ENCODE data around the gene ODAM. TPM values are rescaled to one million over a fixed set of nuclear protein-coding genes. Genes with fewer than 3 reads are reported as not detected.
"Not testable (repeated sequence)": the region's sequence is repeated elsewhere in the genome, so short reads cannot be mapped to it uniquely, and the experiment has no call there.

Gene ODAM
- total and polyA plus RNA-seq, 5 experiments from 2014 or later: not detected

DNA sequence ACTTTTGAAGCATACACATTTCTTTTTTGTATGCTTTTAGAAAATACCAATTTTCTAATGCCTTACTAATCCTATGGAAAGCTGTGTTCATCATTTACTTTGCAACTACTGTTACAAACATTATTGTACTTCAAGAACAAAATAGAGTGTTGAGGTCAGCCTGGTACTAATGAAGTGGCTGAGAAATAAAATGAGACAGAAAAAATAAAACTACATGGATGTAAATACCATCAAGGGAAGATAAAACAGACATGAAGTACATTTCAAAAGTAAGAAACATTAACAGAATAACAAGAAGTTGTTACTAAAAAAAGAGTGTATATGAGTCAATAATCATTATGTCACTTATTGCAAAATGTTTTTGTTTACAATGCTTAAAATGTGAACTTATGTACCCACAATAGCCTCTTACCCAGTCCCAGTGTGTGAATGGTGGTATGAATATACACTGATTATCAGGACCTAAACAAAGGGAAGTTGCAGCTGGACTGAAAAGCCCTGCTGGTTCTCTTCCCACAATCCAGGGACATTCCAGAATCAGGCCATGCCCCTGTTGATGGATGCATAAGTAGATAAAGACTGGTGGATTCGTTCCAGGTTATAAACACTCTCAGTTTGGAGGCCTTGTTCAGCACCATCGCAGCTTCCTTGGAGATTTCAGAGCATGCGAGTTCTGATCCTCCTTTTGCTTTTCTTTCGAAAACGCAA lies 44.5 kb downstream of the ODAM start:
- H3K4me1 Mint-ChIP-seq: no peaks in the 10 kb centered on the region
- no peak overlapping the region for H3K4me3 Mint-ChIP-seq
- H3K27me3 Mint-ChIP-seq: peaks cover 0 to 1% (median 0%) of the 10 kb centered on the region in 5 donors
- H3K9me3 Mint-ChIP-seq: no peaks in the 10 kb centered on the region
- ATAC-seq: no peak
- no peaks in the 10 kb centered on the region for H3K36me3 Mint-ChIP-seq
- no peak overlapping the region for H3K27ac Mint-ChIP-seq
- no peak for DNase-seq
- POLR2A ChIA-PET: no interaction called here

- H3K36me3 Mint-ChIP-seq, POLR2A ChIA-PET, H3K27ac Mint-ChIP-seq, ATAC-seq, H3K9me3 Mint-ChIP-seq, DNase-seq, H3K4me3 Mint-ChIP-seq, H3K27me3 Mint-ChIP-seq, H3K4me1 Mint-ChIP-seq: not testable (repeated sequence)
These were observed 46.8 kb downstream of the ODAM start, which contains the start of gene CSN3 for GRCh38 chr4:70242297-70242696. Gene CSN3 (plus strand): TSS chr4:70242597. CDS start chr4:70244820, 2,223 bp downstream.

GRCh38 chr4:70243091-70243490 lies 47.6 kb downstream of the ODAM start:
- Mint-ChIP-seq H3K27me3 (no peaks in the 10 kb centered on the region), H3K4me1 (no peaks in the 10 kb centered on the region), H3K27ac (no peak overlapping the region), H3K36me3 (no peaks in the 10 kb centered on the region), H3K9me3 (no peaks in the 10 kb centered on the region), H3K4me3 (no peak overlapping the region)
- no peak for DNase-seq
- POLR2A ChIA-PET: no interaction called here
- ATAC-seq: no peak

DNA sequence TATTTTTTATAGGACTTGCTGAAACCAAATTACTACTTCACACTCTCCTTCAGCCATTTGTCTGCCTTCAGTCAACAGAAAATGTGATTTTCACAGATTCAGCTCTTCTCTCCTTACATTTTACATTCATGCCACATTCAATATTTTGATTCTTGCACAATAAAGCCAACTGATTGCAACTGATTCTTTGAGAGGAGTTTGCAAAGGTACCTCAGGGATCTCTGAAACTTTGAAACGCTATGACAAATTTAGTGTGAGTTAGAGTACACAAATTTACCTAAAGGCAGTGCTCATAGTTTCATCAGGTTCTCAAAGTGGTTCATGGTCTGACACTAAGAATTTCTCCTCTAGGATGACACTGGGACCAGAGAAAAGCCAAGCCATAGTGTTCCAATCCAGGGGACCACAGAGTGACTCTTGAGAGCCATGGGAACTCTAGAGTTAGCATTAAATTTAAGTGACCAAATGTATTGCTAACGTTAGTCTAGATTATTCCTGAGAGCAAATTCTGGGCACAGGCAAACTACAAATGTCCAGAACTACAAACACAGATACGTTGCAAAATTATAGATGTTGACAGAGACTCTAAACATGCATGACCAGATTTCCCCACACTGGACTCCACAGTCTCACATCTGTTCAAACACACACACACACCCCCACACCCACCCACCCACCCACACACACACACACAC lies 55.9 kb downstream of the ODAM start:
- H3K9me3 Mint-ChIP-seq: peaks cover 0 to 4% (median 0%) of the 10 kb centered on the region in 9 donors
- H3K4me1 Mint-ChIP-seq: no peaks in the 10 kb centered on the region
- POLR2A ChIA-PET: no interaction called here
- H3K27me3 Mint-ChIP-seq: peaks cover 0 to 9% (median 0%) of the 10 kb centered on the region in 5 donors
- no peak overlapping the region for H3K27ac Mint-ChIP-seq
- DNase-seq (no peak), ATAC-seq (no peak)
- no peak overlapping the region for H3K4me3 Mint-ChIP-seq
- no peaks in the 10 kb centered on the region for H3K36me3 Mint-ChIP-seq

GRCh38 chr4:70251945-70252277 lies 56.4 kb downstream of the ODAM start:
- Mint-ChIP-seq H3K36me3 (no peaks in the 10 kb centered on the region), H3K4me3 (no peak overlapping the region), H3K4me1 (no peaks in the 10 kb centered on the region), H3K27me3 (peaks cover 0 to 9% (median 0%) of the 10 kb centered on the region in 5 donors), H3K9me3 (peaks cover 0 to 4% (median 0%) of the 10 kb centered on the region in 9 donors), H3K27ac (no peak overlapping the region)
- POLR2A ChIA-PET: no interaction called here
- DNase-seq: no peak
- no peak for ATAC-seq

Other genes starting within 250 kb of the ODAM start
- not detected for gene CSN2, start 230.0 kb upstream of the ODAM start, total RNA-seq
- not detected for gene CSN2, start 230.0 kb upstream of the ODAM start, polyA plus RNA-seq
- gene STATH, start 199.8 kb upstream of the ODAM start, total RNA-seq: not detected
- not detected for gene STATH, start 199.8 kb upstream of the ODAM start, polyA plus RNA-seq
- not detected for gene HTN3, start 167.3 kb upstream of the ODAM start, total RNA-seq
- gene HTN3, start 167.3 kb upstream of the ODAM start, polyA plus RNA-seq: not detected
- gene HTN1, start 145.3 kb upstream of the ODAM start, total RNA-seq: not detected
- gene HTN1, start 145.3 kb upstream of the ODAM start, polyA plus RNA-seq: not detected
- not detected for gene PRR27, start 41.5 kb upstream of the ODAM start, total RNA-seq
- not detected for gene PRR27, start 41.5 kb upstream of the ODAM start, polyA plus RNA-seq
- gene FDCSP, start 30.4 kb downstream of the ODAM start, total RNA-seq: not detected
- not detected for gene FDCSP, start 30.4 kb downstream of the ODAM start, polyA plus RNA-seq
- not detected for gene CSN3, start 46.9 kb downstream of the ODAM start, total RNA-seq
- gene CSN3, start 46.9 kb downstream of the ODAM start, polyA plus RNA-seq: not detected
- gene CABS1, start 139.3 kb downstream of the ODAM start, total RNA-seq: not detected
- gene CABS1, start 139.3 kb downstream of the ODAM start, polyA plus RNA-seq: not detected
- not detected for gene SMR3A, start 165.0 kb downstream of the ODAM start, total RNA-seq
- gene SMR3A, start 165.0 kb downstream of the ODAM start, polyA plus RNA-seq: not detected
- not detected for gene SMR3B, start 187.4 kb downstream of the ODAM start, total RNA-seq
- not detected for gene SMR3B, start 187.4 kb downstream of the ODAM start, polyA plus RNA-seq
- gene OPRPN, start 202.2 kb downstream of the ODAM start, total RNA-seq: not detected
- gene OPRPN, start 202.2 kb downstream of the ODAM start, polyA plus RNA-seq: not detected

All from naive thymus-derived CD8-positive, alpha-beta T cell (primary cell).